Kidney (tissue), 11 donors: ENCODE data around the gene FOXD4L1. TPM values are rescaled to one million over a fixed set of nuclear protein-coding genes. Genes with fewer than 3 reads are reported as not detected.
"Not testable (repeated sequence)": the region's sequence is repeated elsewhere in the genome, so short reads cannot be mapped to it uniquely, and the experiment has no call there.

ENCODE experiments used
- DNase-seq, 5 donors: peaks; one replicate each; pipeline ENCODE4 v3.0.0-alpha.2; 2013 to 2020
- FAIRE-seq: peaks from 2 replicates; lab custom pipeline; 2012; peaks lifted over from hg19 to GRCh38; lab: Jason Lieb, UNC
- H3K27ac ChIP-seq, 2 donors: one replicate each; pipeline ENCODE4 v1.7.0; 2013; ENCODE audit warnings: low read depth in 2 of 2, low read length in 2 of 2, inconsistent platforms in 1 of 2
- H3K27me3 ChIP-seq: one replicate; pipeline ENCODE4 v1.7.1; 2013; ENCODE audit warnings: low read length, inconsistent platforms; ENCODE audit not compliant: control insufficient read depth, insufficient read depth
- H3K36me3 ChIP-seq, 3 donors: one replicate each; pipeline versions ENCODE4 v1.7.0 to v1.7.1; 2013; ENCODE audit warnings: low read length in 3 of 3, control low read depth in 1 of 3, inconsistent platforms in 1 of 3; ENCODE audit not compliant: insufficient read depth in 3 of 3, control insufficient read depth in 2 of 3
- H3K4me1 ChIP-seq, 3 donors: one replicate each; pipeline versions ENCODE4 v1.7.0 to v1.7.1; 2013; ENCODE audit warnings: low read length in 3 of 3, inconsistent platforms in 1 of 3, low read depth in 1 of 3; ENCODE audit not compliant: control insufficient read depth in 2 of 3, insufficient read depth in 2 of 3
- H3K4me3 ChIP-seq, 3 donors: one replicate each; pipeline versions ENCODE4 v1.7.0 to v1.8.1; 2013; ENCODE audit warnings: low read length in 3 of 3, control low read depth in 1 of 3, inconsistent platforms in 1 of 3
- H3K9ac ChIP-seq, 3 donors: one replicate each; pipeline versions ENCODE4 v1.7.0 to v1.7.1; 2013; ENCODE audit warnings: low read length in 3 of 3, control low read depth in 1 of 3, inconsistent platforms in 1 of 3
- H3K9me3 ChIP-seq, 3 donors: one replicate each; pipeline versions ENCODE4 v1.7.0 to v1.7.1; 2013; ENCODE audit warnings: low read length in 3 of 3, control low read depth in 1 of 3, inconsistent platforms in 1 of 3; ENCODE audit not compliant: control insufficient read depth in 2 of 3, insufficient read depth in 1 of 3
- intact Hi-C: fragments of 100-400 bp; cut with DNase I; formaldehyde crosslinking; loops from one replicate; pipeline ENCODE4 v1.11.1; 2022
- polyA plus RNA-seq: library from polyadenylated mRNA; stranded (reverse); fragments of 350-450 nt; fragmentation: Illumina TruSeq; extraction: RNeasy Lipid Tissue Mini Kit (QIAGEN cat#74804); gene quantifications from one replicate; pipeline ENCODE4 v1.2.3, GENCODE V29; 2014; ENCODE audit warnings: low read depth, low replicate concordance; ENCODE audit not compliant: insufficient read depth
- total RNA-seq: library from RNA; stranded (reverse); fragmentation: NEBNext Ultra II Directional; extraction: Animal tissue kit (Norgen Biotek cat#: 25700); gene quantifications from one replicate; pipeline ENCODE4 v1.2.1, GENCODE V29; 2021
- donor health status: control.
- donor health status: control.
- donor health status: DM: yes; HTN: yes; CAD: no.
- donor health status: Normal renal cell carcinoma (clear cell type).

The FOXD4L1 gene
- total and polyA plus RNA-seq, 2 donors from 2014 or later, result 0.19 TPM; not detected in 1

DNA sequence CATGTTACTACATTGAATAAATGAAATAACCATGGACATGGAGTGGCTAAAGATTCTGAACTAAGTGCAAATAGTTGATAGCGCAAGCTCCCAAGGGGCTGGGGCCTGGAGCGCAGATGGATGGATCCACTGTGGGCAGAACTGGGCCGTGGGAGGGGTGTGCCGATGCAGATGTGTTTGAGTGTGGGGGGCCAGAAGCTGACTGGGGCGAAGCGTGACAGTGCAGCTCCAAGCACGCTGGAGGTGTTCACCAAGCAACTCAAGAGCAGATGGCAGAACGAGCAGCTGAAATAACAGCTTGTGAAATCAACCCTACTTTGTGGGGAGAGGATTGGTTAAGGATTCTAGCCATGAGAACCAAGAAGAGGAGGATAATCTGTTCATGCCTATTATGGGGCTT, 17.0 kb downstream of the FOXD4L1 start:
- intact Hi-C loops, H3K27ac ChIP-seq, FAIRE-seq, H3K4me3 ChIP-seq, H3K9me3 ChIP-seq, H3K36me3 ChIP-seq, H3K9ac ChIP-seq, H3K4me1 ChIP-seq, H3K27me3 ChIP-seq: not testable (repeated sequence)
- peak in 1 of 5 donors; percentile 32 for DNase-seq

DNA sequence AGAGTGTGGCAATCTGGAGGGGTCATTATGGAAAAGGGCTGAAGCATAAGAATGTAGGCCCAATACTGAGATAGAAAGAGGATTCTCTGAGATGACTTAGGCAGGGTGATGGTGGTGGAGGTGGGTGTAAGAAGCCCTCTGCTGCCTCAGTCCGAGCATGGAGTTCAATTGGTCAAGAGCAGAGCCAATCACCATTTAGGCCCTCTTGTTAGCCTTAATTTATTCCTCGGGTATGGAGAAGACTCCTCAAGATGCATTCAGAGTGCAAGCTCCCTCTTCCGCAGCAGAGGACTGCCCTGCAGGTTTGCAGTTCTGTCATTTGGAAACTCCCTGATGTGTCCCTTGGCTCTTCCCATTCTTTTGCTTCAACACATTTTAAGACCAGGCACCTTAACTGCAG, 17.5 kb downstream of the FOXD4L1 start:
- H3K9ac ChIP-seq, H3K36me3 ChIP-seq, H3K27me3 ChIP-seq, DNase-seq, H3K4me1 ChIP-seq, intact Hi-C loops, H3K27ac ChIP-seq, H3K4me3 ChIP-seq, H3K9me3 ChIP-seq, FAIRE-seq: not testable (repeated sequence)

DNA sequence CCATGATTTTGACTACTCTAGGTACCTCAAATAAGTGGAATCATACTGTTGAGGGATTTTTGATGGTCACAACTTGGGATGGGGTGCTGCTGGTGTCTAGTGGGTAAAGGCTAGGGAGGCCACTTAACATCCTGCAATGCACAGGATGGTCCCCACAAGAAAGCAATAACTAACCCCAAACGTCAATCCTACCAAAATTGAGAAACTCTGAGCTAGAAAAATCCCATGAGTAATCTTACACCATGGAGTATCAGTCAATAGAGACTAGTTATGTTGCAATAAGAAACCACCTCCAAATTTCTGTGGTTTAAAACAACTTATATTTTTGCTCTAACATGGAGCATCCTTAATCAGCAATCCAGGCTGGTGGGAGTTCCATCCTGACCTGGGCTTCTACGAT, 18.6 kb downstream of the FOXD4L1 start:
- FAIRE-seq, H3K27me3 ChIP-seq, intact Hi-C loops: not testable (repeated sequence)

DNA sequence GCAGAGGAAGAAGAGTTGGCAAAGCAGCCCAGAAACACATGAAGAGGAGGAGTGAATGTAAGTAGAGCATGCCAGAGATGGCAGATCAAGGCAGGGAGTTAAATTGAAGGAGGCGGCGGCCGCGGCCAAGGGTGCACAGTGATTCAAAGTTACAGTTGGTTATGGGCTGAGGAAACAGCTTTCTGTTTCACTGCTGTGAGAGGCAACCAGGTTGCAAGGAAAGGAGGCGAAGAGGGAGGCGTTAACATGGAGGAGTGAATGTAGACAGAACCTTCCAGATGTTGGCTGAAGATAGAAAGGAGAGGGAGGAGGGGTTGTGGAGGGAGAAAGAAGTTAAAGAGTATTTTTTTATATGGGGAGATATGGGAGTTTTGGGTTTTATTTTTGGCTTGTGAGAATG, 22.4 kb downstream of the FOXD4L1 start:
- H3K36me3 ChIP-seq, H3K9ac ChIP-seq, H3K27me3 ChIP-seq, FAIRE-seq, DNase-seq, intact Hi-C loops, H3K27ac ChIP-seq, H3K4me3 ChIP-seq, H3K9me3 ChIP-seq, H3K4me1 ChIP-seq: not testable (repeated sequence)

More for the DNA sequence above, 18.6 kb downstream of the FOXD4L1 start:
- H3K4me3 ChIP-seq, H3K36me3 ChIP-seq, H3K4me1 ChIP-seq, H3K27ac ChIP-seq, H3K9me3 ChIP-seq, DNase-seq, H3K9ac ChIP-seq: not testable (repeated sequence)

DNA sequence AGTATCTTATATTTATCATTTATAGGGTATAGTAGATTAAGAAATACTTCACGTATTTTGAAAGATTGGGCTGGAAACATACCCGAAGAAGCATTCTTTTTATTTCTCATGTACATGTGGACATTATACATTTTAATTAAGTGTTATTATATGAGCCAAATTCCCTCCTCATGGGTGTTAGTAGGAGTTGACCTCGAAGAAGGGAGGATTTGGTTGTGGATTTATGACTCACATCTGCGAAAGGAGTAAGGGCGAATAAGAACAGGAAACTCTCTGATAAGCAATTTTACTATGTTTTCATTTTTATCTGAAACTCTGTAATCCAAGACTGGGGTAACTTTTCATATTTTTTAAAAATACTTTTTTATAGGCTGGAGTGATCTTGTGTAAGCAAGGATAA, 23.0 kb downstream of the FOXD4L1 start:
- FAIRE-seq, H3K36me3 ChIP-seq, H3K9ac ChIP-seq, intact Hi-C loops, H3K9me3 ChIP-seq, H3K4me1 ChIP-seq, H3K27me3 ChIP-seq, H3K4me3 ChIP-seq, DNase-seq, H3K27ac ChIP-seq: not testable (repeated sequence)

DNA sequence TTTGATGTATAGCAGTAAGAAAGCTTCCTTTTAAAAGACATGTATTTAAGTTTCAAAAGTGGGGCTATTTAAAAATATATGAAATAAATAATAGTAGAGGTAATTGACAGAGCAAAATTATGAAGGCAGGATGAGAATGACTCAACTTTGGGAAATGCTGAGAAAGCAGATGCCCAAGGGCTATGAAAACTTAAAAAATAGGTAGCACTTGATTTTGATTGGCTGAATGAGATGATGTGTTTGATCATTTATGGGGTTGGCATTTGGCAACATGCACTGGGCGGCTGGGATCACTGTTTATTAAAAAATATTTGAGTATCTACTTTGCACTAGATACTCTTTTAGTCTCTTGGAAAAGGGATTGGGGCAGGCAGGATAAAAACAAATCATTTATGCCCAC, 26.5 kb downstream of the FOXD4L1 start:
- H3K4me1 ChIP-seq, FAIRE-seq, H3K4me3 ChIP-seq, H3K9ac ChIP-seq, H3K9me3 ChIP-seq, DNase-seq, H3K27me3 ChIP-seq, H3K36me3 ChIP-seq, intact Hi-C loops, H3K27ac ChIP-seq: not testable (repeated sequence)

DNA sequence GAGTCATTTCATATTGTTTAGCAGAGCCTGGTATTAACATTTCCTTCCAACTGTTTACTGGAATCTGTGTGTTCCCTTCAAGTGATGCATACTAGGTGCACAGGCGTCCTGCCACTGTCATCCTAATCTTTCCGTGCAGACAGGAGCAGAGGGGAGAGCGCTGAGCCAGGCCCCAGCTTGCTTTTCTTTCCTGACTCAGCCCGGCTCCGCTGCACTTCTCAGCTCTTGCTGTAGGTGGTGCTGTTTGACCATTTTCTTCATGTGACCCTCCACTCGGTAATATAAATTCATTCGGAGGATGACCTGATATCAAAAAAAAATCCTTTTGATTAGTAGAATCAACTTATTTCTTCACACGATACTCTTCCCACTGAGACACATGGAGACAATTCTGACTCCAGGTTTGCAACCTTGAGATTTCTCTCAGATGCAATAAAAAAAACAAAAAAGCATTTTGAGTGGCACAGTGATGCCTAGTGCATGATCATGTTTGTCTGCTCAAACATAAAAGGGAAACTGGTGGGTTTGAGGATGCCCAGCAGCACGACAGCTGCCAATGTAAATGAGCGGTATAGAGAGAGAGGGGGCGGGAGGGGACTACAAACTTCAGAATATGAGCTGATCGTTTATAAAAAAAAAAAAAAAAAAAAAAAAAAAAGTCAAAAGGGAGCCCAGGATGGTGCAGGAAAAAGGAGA, 29.0 kb downstream of the FOXD4L1 start:
- H3K4me1 ChIP-seq, H3K27me3 ChIP-seq, FAIRE-seq, DNase-seq, intact Hi-C loops, H3K4me3 ChIP-seq, H3K27ac ChIP-seq, H3K9ac ChIP-seq, H3K36me3 ChIP-seq, H3K9me3 ChIP-seq: not testable (repeated sequence)

DNA sequence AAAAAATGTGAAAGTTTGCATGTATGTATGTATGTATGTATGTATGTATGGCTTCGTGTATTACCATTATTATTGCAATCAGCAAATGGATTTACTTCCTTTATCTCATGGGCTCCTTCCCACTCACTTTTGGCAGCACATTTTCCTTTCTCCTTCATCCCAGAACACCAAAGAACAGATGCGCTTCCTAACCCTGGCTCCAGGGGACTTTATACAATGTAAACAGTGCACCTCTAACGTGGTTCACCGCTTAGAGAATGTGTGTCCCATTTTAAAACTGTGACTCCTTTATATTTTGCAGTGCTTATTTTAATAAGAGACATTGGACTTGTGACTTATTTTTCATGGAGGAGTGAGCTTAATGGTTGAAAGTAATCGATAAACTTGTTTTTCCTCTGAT, 29.7 kb downstream of the FOXD4L1 start:
- H3K4me1 ChIP-seq, intact Hi-C loops, H3K9ac ChIP-seq, DNase-seq, H3K36me3 ChIP-seq, H3K9me3 ChIP-seq, H3K27ac ChIP-seq, H3K4me3 ChIP-seq, H3K27me3 ChIP-seq, FAIRE-seq: not testable (repeated sequence)
